AG10803 (cell line): ENCODE results near the gene IGFBP4.
A peak's percentile ranks its signal among the peaks of the same experiment; 100 is the strongest.

Source experiments
- DNase-seq: peaks from one replicate; pipeline ENCODE4 v3.0.0; 2010; ENCODE audit warnings: low read depth
- H3K4me3 ChIP-seq: 2 replicates; pipeline ENCODE4 v1.5.1; 2011; ENCODE audit warnings: mild to moderate bottlenecking, low read length, control low read depth
- TF ChIP-seq, protein P1 (sequence below): conservative IDR thresholded peaks from 2 replicates; pipeline ENCODE4 v1.5.1; 2011; ENCODE audit warnings: mild to moderate bottlenecking, low read length, control low read depth, inconsistent platforms

The IGFBP4 gene

GRCh38 chr17:40418428-40418706, 24.9 kb upstream of the IGFBP4 start:
- H3K4me3 ChIP-seq: peak overlapping the region; percentile 65
- no peak for DNase-seq
- TF ChIP-seq, protein P1, sequence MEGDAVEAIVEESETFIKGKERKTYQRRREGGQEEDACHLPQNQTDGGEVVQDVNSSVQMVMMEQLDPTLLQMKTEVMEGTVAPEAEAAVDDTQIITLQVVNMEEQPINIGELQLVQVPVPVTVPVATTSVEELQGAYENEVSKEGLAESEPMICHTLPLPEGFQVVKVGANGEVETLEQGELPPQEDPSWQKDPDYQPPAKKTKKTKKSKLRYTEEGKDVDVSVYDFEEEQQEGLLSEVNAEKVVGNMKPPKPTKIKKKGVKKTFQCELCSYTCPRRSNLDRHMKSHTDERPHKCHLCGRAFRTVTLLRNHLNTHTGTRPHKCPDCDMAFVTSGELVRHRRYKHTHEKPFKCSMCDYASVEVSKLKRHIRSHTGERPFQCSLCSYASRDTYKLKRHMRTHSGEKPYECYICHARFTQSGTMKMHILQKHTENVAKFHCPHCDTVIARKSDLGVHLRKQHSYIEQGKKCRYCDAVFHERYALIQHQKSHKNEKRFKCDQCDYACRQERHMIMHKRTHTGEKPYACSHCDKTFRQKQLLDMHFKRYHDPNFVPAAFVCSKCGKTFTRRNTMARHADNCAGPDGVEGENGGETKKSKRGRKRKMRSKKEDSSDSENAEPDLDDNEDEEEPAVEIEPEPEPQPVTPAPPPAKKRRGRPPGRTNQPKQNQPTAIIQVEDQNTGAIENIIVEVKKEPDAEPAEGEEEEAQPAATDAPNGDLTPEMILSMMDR: no peak

DNA sequence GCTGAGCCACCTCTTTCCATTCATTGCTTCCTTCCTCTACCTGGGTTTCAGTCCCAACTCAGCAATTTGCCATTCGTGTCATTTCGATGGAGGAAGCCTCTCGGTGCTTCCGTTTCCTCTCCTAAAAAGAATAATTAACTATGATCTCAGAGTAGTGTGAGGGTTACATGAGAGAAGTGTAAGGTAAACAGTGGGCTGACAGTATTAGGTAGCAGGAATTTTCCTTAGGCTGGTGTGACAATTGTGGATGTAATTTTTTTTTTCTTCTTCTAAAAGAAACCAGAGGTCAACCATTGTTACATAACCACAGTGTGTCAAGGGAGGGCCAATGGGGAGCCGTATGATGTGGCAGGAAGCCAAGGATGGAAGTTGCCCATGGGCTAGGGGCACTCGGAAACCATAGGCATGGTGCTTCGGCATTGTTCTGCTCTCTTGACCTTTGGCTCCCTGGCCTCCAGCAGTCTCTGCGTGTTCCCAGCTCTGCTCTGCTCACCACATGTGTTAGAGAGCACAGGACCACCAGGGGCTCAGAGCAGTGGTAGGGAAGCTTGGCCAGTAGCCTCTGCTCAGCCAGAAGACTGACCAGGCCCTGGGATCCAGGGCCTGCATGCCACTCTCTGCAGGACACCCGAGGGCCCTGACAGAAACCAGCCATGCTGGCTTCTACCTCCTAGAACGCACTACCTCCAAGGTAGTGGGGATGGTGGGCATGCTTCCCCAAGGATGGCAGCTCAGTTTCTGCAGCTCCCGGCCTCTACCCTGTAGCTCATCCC, 23.5 kb upstream of the IGFBP4 start:
- no peak overlapping the region for H3K4me3 ChIP-seq
- no peak for DNase-seq

DNA sequence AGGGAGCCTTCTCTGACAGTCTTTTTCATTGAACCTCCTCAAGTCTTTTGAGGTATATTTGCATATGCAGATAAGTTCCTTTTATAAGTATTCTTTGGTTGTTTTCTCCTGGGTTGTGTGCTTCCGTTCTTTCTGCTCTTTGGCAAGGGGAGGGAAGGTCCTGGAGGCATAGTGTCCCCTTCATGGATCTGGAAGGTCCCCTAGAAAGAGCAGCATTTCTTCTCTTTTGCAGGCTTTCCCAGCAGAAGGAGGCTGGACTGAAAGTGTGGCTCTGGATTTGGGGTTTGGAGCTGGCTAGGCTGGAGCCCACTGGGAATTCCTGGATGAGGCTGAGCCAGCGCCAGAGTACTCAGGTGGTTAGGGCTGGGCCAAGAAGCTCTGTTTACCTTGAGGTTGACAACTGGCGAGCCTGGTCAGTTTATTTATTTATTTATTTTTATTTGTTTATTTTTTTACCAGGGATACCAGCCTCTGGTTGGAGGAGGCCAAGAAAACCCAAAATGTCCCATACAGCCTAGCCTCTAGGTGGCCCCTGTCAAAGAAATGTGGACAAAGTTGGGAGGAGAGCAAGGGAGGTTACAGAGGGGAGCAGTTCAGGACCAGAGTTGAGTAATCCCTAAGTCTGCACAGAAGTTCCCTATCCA, 20.1 kb upstream of the IGFBP4 start:
- H3K4me3 ChIP-seq: no peak overlapping the region
- DNase-seq: no peak
- TF ChIP-seq, protein P1: 0 out of 2 replicates have a peak, but pooled peaks have one; percentile 2

More for the DNA sequence above, 23.5 kb upstream of the IGFBP4 start:
- TF ChIP-seq, protein P1: no peak

DNA sequence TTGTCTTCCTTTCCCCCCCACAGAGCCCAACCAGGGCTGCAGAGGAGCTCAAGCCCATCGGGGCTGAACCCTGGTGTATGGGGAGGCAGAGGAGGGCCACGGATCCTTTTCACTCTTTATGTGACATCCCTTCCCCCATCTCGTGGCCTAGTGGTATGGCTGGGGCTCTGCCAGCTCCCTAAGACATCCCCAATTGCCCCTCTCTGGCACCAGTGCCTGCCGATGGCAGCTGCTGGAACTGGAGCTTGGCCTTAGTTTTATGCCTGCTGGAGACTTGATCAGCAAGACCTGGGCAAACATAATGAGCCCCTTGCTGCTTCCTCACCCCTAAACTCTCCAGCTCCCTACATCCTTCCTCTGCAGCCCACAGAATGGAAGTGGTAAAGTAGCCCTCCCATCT, 17.5 kb upstream of the IGFBP4 start:
- H3K4me3 ChIP-seq: no peak overlapping the region
- TF ChIP-seq, protein P1: no peak
- DNase-seq: no peak

GRCh38 chr17:40427002-40427491, 16.2 kb upstream of the IGFBP4 start:
- no peak for DNase-seq
- H3K4me3 ChIP-seq: no peak overlapping the region
- TF ChIP-seq, protein P1: no peak

- no peak overlapping the region for H3K4me3 ChIP-seq
- no peak for DNase-seq
- TF ChIP-seq, protein P1: no peak
Measured at GRCh38 chr17:40430272-40431230, 12.7 kb upstream of the IGFBP4 start.
